HEK293 (cell line): ENCODE data around the gene SAMD4B.
A peak's percentile ranks its signal among the peaks of the same experiment; 100 is the strongest.

Experiments
- BCL11A ChIP-seq: fragments of 450-650 bp; formaldehyde crosslinking; IDR thresholded peaks from 2 replicates; pipeline ENCODE4 v1.5.1; 2016; ENCODE audit warnings: low read depth, missing biosample characterization, missing genetic modification characterization
- GLI2 ChIP-seq: fragments of 450-650 bp; formaldehyde crosslinking; IDR thresholded peaks from 2 replicates; pipeline ENCODE4; 2017; ENCODE audit warnings: missing biosample characterization, missing genetic modification characterization, low read depth, borderline replicate concordance
- GLI4 ChIP-seq: fragments of 450-650 bp; formaldehyde crosslinking; IDR thresholded peaks from 2 replicates; pipeline ENCODE4 v1.5.1; 2016; ENCODE audit warnings: missing biosample characterization, missing genetic modification characterization
- HOXC10 ChIP-seq: sonication (generic); formaldehyde crosslinking; IDR thresholded peaks from 2 replicates; pipeline ENCODE4 v1.8.1; 2023; ENCODE audit warnings: mild to moderate bottlenecking, missing genetic modification reagents
- IKZF3 ChIP-seq: fragments of 450-650 bp; IDR thresholded peaks from 2 replicates; pipeline ENCODE4 v1.5.0; 2018; ENCODE audit warnings: missing biosample characterization, mild to moderate bottlenecking, missing genetic modification characterization, moderate library complexity
- KLF1 ChIP-seq: fragments of 450-650 bp; formaldehyde crosslinking; IDR thresholded peaks from 2 replicates; pipeline ENCODE4 v1.5.1; 2016; ENCODE audit warnings: missing biosample characterization, missing genetic modification characterization
- KLF8 ChIP-seq: fragments of 450-650 bp; formaldehyde crosslinking; IDR thresholded peaks from 2 replicates; pipeline ENCODE4 v1.5.1; 2016; ENCODE audit warnings: missing biosample characterization, missing genetic modification characterization
- SCRT1 ChIP-seq: fragments of 450-650 bp; formaldehyde crosslinking; IDR thresholded peaks from 2 replicates; pipeline ENCODE4 v1.5.1; 2016; ENCODE audit warnings: missing biosample characterization, missing genetic modification characterization, borderline replicate concordance
- SCRT2 ChIP-seq: fragments of 450-650 bp; formaldehyde crosslinking; IDR thresholded peaks from 2 replicates; pipeline ENCODE4 v1.5.1; 2016; ENCODE audit warnings: missing biosample characterization, missing genetic modification characterization
- TRIM28 ChIP-seq: IDR thresholded peaks from 2 replicates; pipeline ENCODE4 v1.6.1; 2011; ENCODE audit warnings: low read length, control low read depth, borderline replicate concordance
- TSHZ1 ChIP-seq: fragments of 450-650 bp; formaldehyde crosslinking; IDR thresholded peaks from 2 replicates; pipeline ENCODE4 v1.5.1; 2016; ENCODE audit warnings: missing biosample characterization, missing genetic modification characterization, borderline replicate concordance
- YY1 ChIP-seq: fragments of 450-650 bp; formaldehyde crosslinking; IDR thresholded peaks from 2 replicates; pipeline ENCODE4 v1.5.1; 2018; ENCODE audit warnings: missing biosample characterization, missing genetic modification characterization
- ZBTB20 ChIP-seq: fragments of 450-650 bp; formaldehyde crosslinking; IDR thresholded peaks from 2 replicates; pipeline ENCODE4 v1.5.1; 2016; ENCODE audit warnings: missing biosample characterization, missing genetic modification characterization
- ZBTB48 ChIP-seq: fragments of 450-650 bp; formaldehyde crosslinking; IDR thresholded peaks from 2 replicates; pipeline ENCODE4 v1.5.1; 2016; ENCODE audit warnings: missing biosample characterization, missing genetic modification characterization
- ZBTB8A ChIP-seq: fragments of 450-650 bp; formaldehyde crosslinking; IDR thresholded peaks from 2 replicates; pipeline ENCODE4 v1.5.1; 2016; ENCODE audit warnings: missing biosample characterization, missing genetic modification characterization
- ZNF112 ChIP-seq: fragments of 450-650 bp; formaldehyde crosslinking; IDR thresholded peaks from 2 replicates; pipeline ENCODE4 v1.5.0; 2017; ENCODE audit warnings: missing biosample characterization, missing genetic modification characterization
- ZNF114 ChIP-seq: fragments of 450-650 bp; formaldehyde crosslinking; IDR thresholded peaks from 2 replicates; pipeline ENCODE4 v1.5.0; 2017; ENCODE audit warnings: missing biosample characterization, missing genetic modification characterization
- ZNF214 ChIP-seq: fragments of 450-650 bp; formaldehyde crosslinking; IDR thresholded peaks from 2 replicates; pipeline ENCODE4 v1.5.1; 2017; ENCODE audit warnings: missing biosample characterization, mild to moderate bottlenecking, missing genetic modification characterization, borderline replicate concordance
- ZNF239 ChIP-seq: fragments of 450-650 bp; formaldehyde crosslinking; IDR thresholded peaks from 2 replicates; pipeline ENCODE4 v1.5.1; 2016; ENCODE audit warnings: missing biosample characterization, missing genetic modification characterization
- ZNF24 ChIP-seq: fragments of 450-650 bp; formaldehyde crosslinking; IDR thresholded peaks from 2 replicates; pipeline ENCODE4 v1.5.1; 2016; ENCODE audit warnings: missing biosample characterization, missing genetic modification characterization
- ZNF266 ChIP-seq: fragments of 450-650 bp; formaldehyde crosslinking; IDR thresholded peaks from 2 replicates; pipeline ENCODE4 v1.5.1; 2016; ENCODE audit warnings: missing biosample characterization, missing genetic modification characterization, low read depth
- ZNF350 ChIP-seq: fragments of 450-650 bp; formaldehyde crosslinking; IDR thresholded peaks from 2 replicates; pipeline ENCODE4 v1.5.0; 2017; ENCODE audit warnings: missing biosample characterization, mild to moderate bottlenecking, missing genetic modification characterization
- ZNF398 ChIP-seq: fragments of 450-650 bp; formaldehyde crosslinking; IDR thresholded peaks from 2 replicates; pipeline ENCODE4 v1.5.1; 2017; ENCODE audit warnings: missing biosample characterization, missing genetic modification characterization
- ZNF510 ChIP-seq: fragments of 450-650 bp; formaldehyde crosslinking; IDR thresholded peaks from 2 replicates; pipeline ENCODE4 v1.5.1; 2018; ENCODE audit warnings: mild to moderate bottlenecking, missing genetic modification characterization, missing biosample characterization; ENCODE audit not compliant: insufficient replicate concordance
- ZNF658 ChIP-seq: fragments of 450-650 bp; formaldehyde crosslinking; IDR thresholded peaks from 2 replicates; pipeline ENCODE4; 2016; ENCODE audit warnings: missing biosample characterization, missing genetic modification characterization
- ZNF701 ChIP-seq: fragments of 450-650 bp; formaldehyde crosslinking; IDR thresholded peaks from 2 replicates; pipeline ENCODE4 v1.5.1; 2016; ENCODE audit warnings: missing biosample characterization, missing genetic modification characterization
- ZNF768 ChIP-seq: fragments of 450-650 bp; formaldehyde crosslinking; IDR thresholded peaks from 2 replicates; pipeline ENCODE4 v1.5.1; 2018; ENCODE audit warnings: missing biosample characterization, mild to moderate bottlenecking, missing genetic modification characterization
- ZNF776 ChIP-seq: fragments of 450-650 bp; formaldehyde crosslinking; IDR thresholded peaks from 2 replicates; pipeline ENCODE4 v1.5.0; 2017; ENCODE audit warnings: missing biosample characterization, missing genetic modification characterization, borderline replicate concordance
- ZNF791 ChIP-seq: fragments of 450-650 bp; formaldehyde crosslinking; IDR thresholded peaks from 2 replicates; pipeline ENCODE4 v1.5.1; 2016; ENCODE audit warnings: missing biosample characterization, missing genetic modification characterization
- ZNF843 ChIP-seq: fragments of 450-650 bp; formaldehyde crosslinking; IDR thresholded peaks from 2 replicates; pipeline ENCODE4 v1.5.1; 2016; ENCODE audit warnings: missing biosample characterization, missing genetic modification characterization
- ZSCAN18 ChIP-seq: fragments of 450-650 bp; formaldehyde crosslinking; IDR thresholded peaks from 2 replicates; pipeline ENCODE4 v1.5.1; 2016; ENCODE audit warnings: missing biosample characterization, missing genetic modification characterization
- TF ChIP-seq, protein P1 (sequence below): fragments of 450-650 bp; formaldehyde crosslinking; IDR thresholded peaks from 2 replicates; pipeline ENCODE4 v1.5.1; 2016; ENCODE audit warnings: missing biosample characterization, missing genetic modification characterization, borderline replicate concordance

Gene SAMD4B

DNA sequence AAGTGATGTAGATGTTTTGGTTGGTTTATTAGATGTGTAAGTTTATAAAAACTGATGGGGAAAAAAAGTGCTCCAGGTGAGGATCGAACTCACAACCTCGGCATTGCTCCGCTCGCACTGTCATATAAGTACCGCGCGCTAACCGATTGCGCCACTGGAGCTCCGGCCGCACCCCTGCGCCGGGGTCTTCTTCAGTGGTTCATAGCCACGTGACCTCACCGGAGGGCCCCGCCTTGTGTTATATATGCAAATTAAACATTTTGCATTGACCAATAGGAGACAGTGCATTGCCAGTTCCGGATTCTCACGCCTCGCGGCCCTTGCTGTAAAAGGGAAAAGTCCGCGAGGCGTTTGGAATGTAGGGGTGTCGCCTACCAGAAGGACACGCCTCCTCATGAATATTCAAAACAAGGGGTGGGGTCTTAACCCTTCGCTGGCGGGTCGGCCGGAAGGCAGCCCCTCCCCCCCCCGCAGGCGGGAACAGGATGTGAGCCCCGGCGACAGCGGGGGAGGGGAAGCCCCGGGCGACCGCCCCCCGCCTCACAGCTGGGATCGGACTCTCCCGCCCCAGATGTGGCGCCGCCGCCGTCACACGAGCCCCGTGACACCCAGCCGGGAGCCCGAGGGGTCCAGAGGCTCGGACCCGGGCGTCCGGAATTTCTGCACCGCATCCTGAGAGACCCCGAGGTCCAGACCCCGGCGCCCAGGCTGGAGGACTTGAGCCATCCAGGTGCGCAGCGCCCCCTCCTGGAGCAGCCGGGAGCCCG is 70.1 kb downstream of the SAMD4B start, which contains the start of gene PLEKHG2 (continued):
- TF ChIP-seq SCRT1 (tag by site-specific recombination) (peak; percentile 50; the same call in 1 of the 2 replicates), SCRT2 (tag by site-specific recombination) (peak; percentile 20; the same call in 1 of the 2 replicates), GLI4 (tag by site-specific recombination) (no peak), ZNF791 (tag by site-specific recombination) (no peak), YY1 (tag by site-specific recombination) (peak; percentile 72; the same call in 1 of the 2 replicates), ZNF24 (tag by site-specific recombination) (peak; percentile 97), ZNF768 (no peak; the same call in 1 of the 2 replicates), TRIM28 (no peak), ZNF701 (no peak), ZNF350 (tag by site-specific recombination) (no peak), BCL11A (tag by site-specific recombination) (peak; percentile 99), HOXC10 (CRISPR knock-in tag) (no peak), KLF1 (peak; percentile 78), ZBTB48 (tag by site-specific recombination) (no peak; the same call in 1 of the 2 replicates), ZNF239 (tag by site-specific recombination) (peak; percentile 81), TSHZ1 (tag by site-specific recombination) (peak; percentile 81), ZNF214 (tag by site-specific recombination) (no peak), ZSCAN18 (tag by site-specific recombination) (peak; percentile 92), GLI2 (tag by site-specific recombination) (no peak; the same call in 1 of the 2 replicates), ZNF843 (tag by site-specific recombination) (peak; percentile 79), KLF8 (peak; percentile 96), ZNF112 (tag by site-specific recombination) (no peak), ZNF658 (tag by site-specific recombination) (no peak), ZNF776 (no peak), ZBTB8A (tag by site-specific recombination) (peak; percentile 82), IKZF3 (tag by site-specific recombination) (peak; percentile 91), ZNF398 (peak; percentile 99), ZNF510 (tag by site-specific recombination) (no peak), ZNF266 (tag by site-specific recombination) (no peak), ZNF114 (tag by site-specific recombination) (no peak), ZBTB20 (no peak)
- TF ChIP-seq, protein P1, sequence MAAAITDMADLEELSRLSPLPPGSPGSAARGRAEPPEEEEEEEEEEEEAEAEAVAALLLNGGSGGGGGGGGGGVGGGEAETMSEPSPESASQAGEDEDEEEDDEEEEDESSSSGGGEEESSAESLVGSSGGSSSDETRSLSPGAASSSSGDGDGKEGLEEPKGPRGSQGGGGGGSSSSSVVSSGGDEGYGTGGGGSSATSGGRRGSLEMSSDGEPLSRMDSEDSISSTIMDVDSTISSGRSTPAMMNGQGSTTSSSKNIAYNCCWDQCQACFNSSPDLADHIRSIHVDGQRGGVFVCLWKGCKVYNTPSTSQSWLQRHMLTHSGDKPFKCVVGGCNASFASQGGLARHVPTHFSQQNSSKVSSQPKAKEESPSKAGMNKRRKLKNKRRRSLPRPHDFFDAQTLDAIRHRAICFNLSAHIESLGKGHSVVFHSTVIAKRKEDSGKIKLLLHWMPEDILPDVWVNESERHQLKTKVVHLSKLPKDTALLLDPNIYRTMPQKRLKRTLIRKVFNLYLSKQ (tag by site-specific recombination), result 0 out of 2 replicates have a peak, but pooled peaks have one; percentile 55
